HAP-1 (cell line): ENCODE measurements around the gene FRMD4A.

Source experiments
- DNase-seq, 2 experiments: peaks; one replicate each; pipeline ENCODE4 v3.0.0-alpha.2; 2016 to 2020; ENCODE audit warnings: low spot score in 2 of 2
- H3K27me3 ChIP-seq: fragments of 250-450 bp; sonication (Bioruptor Pico); 2 replicates; pipeline ENCODE4 v1.5.1; 2020; ENCODE audit warnings: low read depth, mild to moderate bottlenecking, moderate library complexity
- H3K36me3 ChIP-seq: fragments of 250-450 bp; sonication (Bioruptor Pico); replicated peaks from 2 replicates; pipeline ENCODE4 v1.5.1; 2020; ENCODE audit warnings: mild to moderate bottlenecking
- H3K4me1 ChIP-seq: fragments of 250-450 bp; sonication (Bioruptor Pico); 2 replicates; pipeline ENCODE4 v1.5.1; 2020; ENCODE audit warnings: mild to moderate bottlenecking
- H3K4me3 ChIP-seq: fragments of 250-450 bp; sonication (Bioruptor Pico); 2 replicates; pipeline ENCODE4 v1.5.1; 2020; ENCODE audit warnings: mild to moderate bottlenecking, moderate library complexity
- H3K9me3 ChIP-seq: fragments of 250-450 bp; sonication (Bioruptor Pico); 2 replicates; pipeline ENCODE4 v1.5.1; 2020; ENCODE audit warnings: mild to moderate bottlenecking, moderate library complexity
- in situ Hi-C: fragments of 300-500 bp; cut with MboI; formaldehyde crosslinking; loops from 3 replicates; pipeline ENCODE4 v1.14.3; 2020; ENCODE audit warnings: low sequenced_read_pairs, inconsistent platforms, mixed read lengths

FRMD4A gene

DNA sequence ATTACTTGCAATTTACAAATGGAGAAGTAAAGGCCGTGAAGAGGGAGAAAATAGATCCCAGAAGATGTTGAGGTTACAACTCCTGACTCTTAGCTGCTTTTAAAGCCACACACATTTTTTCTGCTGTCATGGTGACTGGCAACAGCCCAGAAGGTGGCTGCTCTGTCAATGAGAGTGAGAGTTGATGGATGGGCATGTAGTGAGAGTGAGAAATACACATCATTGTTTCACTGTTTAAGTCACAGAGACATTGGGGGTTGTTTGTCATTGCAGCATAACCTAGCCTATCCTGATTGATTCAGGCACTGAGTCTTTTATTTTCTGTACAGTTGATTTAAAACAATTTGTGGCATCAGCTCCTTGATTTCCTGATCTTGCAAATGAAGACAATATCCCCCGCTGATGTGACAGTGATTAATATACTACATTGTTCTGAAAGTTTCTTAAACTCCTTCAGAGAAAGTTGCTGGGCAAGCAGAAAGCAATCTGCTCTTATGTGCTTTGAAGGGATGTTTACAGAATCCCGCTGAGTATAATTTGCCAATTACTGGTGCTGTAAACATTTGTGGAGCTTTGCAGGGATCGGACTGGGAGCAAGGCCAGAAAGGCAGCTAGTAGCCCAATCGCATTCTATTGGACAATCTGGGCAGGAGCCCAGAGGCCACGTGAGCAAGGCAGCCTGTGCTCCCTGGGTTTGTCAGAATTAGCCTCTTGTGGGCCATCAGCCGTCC lies 514.4 kb downstream of the FRMD4A start:
- Histone ChIP-seq H3K27me3 (no peaks in the 10 kb centered on the region), H3K36me3 (no peaks in the 10 kb centered on the region), H3K9me3 (no peaks in the 10 kb centered on the region), H3K4me3 (no peak overlapping the region), H3K4me1 (no peaks in the 10 kb centered on the region)
- no peak for DNase-seq
- in situ Hi-C loops = no loop called here

DNA sequence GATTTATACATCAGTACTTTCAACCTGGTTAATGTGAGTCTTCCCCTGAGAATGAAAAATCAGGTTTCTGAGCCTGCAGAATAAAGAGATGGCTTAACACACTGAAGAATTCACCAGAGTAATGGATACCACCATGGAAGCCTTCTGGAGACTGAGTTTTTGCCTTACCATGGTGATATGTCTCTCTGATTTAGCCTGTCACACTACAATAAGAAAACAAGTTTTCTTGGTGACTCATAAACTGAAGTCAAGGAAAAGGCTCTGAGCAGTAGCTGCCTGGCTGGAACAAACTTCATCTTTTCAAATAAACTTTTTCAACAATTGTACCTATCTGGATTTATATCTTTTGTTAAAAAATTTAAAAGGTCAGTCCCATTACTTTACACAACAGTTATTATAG lies 515.0 kb downstream of the FRMD4A start:
- in situ Hi-C loops = no loop called here
- no peaks in the 10 kb centered on the region for H3K9me3 ChIP-seq
- no peaks in the 10 kb centered on the region for H3K36me3 ChIP-seq
- H3K27me3 ChIP-seq = no peaks in the 10 kb centered on the region
- H3K4me1 ChIP-seq = no peaks in the 10 kb centered on the region
- DNase-seq = no peak
- H3K4me3 ChIP-seq = no peak overlapping the region

DNA sequence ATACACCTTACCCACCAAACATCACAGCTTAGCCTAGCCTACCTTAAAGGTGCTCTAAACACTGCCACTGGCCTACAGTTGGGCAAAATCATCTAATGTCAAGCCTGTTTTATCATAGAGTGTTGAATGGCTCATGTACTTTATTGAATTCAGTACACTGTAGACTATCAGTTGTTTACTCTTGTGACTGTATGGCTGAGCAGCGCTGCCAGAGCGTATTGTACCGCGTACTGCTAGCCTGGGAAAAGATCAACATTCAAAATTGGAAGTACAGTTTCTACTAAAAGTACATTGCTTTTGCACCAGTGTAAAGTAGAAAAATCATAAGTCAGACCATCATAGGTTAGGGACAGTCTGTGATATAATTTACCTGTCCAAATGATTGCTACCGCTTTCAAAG lies 517.2 kb downstream of the FRMD4A start:
- H3K27me3 ChIP-seq = no peaks in the 10 kb centered on the region
- H3K4me1 ChIP-seq = peaks cover 8% of the 10 kb centered on the region
- H3K9me3 ChIP-seq = no peaks in the 10 kb centered on the region
- H3K36me3 ChIP-seq = no peaks in the 10 kb centered on the region
- H3K4me3 ChIP-seq = no peak overlapping the region
- in situ Hi-C loops = no loop called here
- no peak for DNase-seq

DNA sequence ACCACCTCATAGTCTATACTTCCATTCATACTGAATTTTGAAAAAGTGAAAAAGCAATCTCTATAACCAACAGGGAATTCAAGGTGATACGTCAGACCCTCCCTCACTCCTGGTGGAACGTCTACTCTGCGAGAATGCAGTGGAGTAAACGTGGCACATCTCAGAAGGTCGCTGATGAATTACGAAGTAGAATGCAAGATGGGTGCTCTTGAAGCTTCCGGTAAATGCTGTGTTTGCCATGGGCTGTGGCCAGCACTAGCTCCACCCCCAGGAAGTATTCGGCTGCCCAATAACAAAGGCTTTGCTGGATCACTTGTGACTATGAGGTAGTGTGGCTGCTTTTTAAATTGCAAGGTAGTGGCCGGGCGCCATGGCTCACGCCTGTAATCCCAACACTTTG lies 517.9 kb downstream of the FRMD4A start:
- H3K36me3 ChIP-seq = no peaks in the 10 kb centered on the region
- H3K4me1 ChIP-seq = peaks cover 8% of the 10 kb centered on the region
- H3K4me3 ChIP-seq = no peak overlapping the region
- in situ Hi-C loops = no loop called here
- DNase-seq = no peak
- no peaks in the 10 kb centered on the region for H3K27me3 ChIP-seq
- H3K9me3 ChIP-seq = no peaks in the 10 kb centered on the region

DNA sequence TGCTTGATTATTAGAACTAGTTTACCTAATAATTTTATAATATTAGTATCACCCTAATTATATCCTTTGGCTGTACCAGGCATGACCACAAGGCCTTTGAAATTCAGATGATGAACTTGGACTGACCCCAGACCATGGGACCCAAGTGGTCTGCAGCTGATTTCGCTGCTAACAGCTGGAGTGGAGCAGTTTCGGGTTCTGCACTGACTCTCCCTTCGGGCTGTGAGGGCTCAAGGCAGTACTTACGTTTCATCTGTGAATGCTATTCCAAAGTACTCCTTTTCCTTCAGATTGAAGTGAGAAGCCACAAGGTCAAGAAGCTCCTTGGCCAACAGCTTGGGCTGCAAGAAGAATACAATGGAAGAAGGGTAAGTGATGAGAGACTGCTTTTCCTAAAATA lies 520.2 kb downstream of the FRMD4A start:
- in situ Hi-C loops = no loop called here

DNA sequence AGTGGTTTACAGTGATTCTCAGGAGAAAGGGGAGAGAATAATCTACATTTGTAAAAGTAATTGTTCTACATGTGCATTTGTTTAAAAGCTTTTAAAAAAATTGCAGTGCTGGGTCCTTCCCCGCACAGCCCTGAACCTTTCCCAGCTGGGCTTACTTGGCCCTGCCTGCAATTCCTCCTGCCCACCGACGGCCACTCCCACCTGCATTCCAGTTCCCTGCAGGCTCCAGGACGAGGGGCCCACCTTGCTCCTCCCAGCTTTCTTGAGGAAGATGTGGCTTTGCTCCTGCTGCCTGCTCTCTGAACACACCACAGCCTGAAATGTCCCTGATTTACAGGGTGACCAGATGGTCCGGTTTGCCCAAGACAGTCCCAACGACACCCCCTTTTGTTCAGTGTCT lies 521.3 kb downstream of the FRMD4A start:
- H3K27me3 ChIP-seq = no peaks in the 10 kb centered on the region
- H3K4me3 ChIP-seq = no peak overlapping the region
- H3K9me3 ChIP-seq = no peaks in the 10 kb centered on the region
- peaks cover 8% of the 10 kb centered on the region for H3K4me1 ChIP-seq
- in situ Hi-C loops = no loop called here
- peak; percentile 24 to 76 for DNase-seq
- no peaks in the 10 kb centered on the region for H3K36me3 ChIP-seq

More for the DNA sequence above, 520.2 kb downstream of the FRMD4A start:
- Histone ChIP-seq H3K4me1 (peaks cover 8% of the 10 kb centered on the region), H3K27me3 (no peaks in the 10 kb centered on the region), H3K36me3 (no peaks in the 10 kb centered on the region), H3K4me3 (no peak overlapping the region), H3K9me3 (no peaks in the 10 kb centered on the region)
- DNase-seq = no peak

DNA sequence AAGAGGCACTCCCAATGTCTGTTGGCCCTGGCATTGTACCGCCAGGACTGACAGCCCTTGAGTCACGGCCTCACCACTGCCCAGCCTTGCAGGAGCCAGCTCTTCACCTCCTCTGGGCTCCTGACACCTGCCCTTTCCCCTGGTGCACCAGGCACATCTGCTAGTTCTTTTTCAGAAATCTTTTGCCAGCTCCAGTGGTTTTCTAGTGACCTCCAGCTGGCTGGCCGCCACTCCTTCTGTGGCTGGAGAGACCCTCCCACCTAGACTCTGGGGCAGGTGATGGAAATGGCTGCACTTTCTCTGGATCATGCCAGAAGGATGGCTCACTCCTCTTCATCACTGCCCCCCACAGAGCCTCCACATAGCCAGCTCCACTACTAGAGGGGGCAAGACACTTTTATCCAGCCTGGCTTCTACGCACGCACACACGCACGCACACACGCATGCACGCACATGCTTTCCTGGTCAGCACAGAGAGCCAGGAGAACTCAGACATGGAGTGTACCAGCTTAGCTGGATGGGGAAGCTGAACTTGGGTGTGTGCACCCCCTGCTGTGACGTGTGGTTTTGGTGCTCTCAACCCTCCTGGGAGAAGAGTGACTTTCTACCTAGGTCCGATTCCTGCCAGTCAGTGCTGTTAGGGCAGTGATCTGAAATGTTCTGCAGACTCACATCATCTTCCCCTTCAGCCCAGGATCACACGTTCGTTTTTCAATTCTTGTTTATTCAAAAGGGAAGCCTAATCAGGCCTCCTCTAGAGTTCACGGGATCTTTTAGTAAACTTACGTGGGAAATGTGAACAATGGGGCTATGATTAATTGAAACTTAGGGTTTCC lies 522.0 kb downstream of the FRMD4A start:
- in situ Hi-C loops = no loop called here
- H3K4me3 ChIP-seq = no peak overlapping the region
- no peaks in the 10 kb centered on the region for H3K36me3 ChIP-seq
- DNase-seq = peak in 1 of 2 experiments; percentile 19
- H3K27me3 ChIP-seq = no peaks in the 10 kb centered on the region
- H3K9me3 ChIP-seq = no peaks in the 10 kb centered on the region
- peaks cover 8% of the 10 kb centered on the region for H3K4me1 ChIP-seq

DNA sequence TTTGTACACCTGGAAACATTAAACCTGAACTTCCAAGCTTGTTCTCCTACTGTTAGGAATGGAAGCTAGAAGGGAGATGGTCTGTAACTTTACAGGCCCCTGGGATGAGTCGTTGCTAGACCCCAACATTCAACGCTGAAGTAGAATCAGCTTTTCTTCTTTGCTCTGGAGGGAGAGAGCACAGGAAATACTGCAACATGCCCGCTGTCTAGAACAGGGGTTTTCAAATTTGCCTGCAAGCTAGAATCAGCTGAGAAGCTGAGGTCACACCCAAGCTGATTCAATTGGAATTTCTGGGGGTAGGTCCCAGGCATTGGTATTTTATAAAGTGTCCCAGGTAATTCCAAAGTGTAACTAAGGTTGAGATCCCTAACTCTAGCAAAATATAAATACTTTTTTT lies 524.3 kb downstream of the FRMD4A start:
- H3K4me1 ChIP-seq = peaks cover 8% of the 10 kb centered on the region
- in situ Hi-C loops = no loop called here
- no peaks in the 10 kb centered on the region for H3K27me3 ChIP-seq
- no peak overlapping the region for H3K4me3 ChIP-seq
- no peak for DNase-seq
- no peaks in the 10 kb centered on the region for H3K9me3 ChIP-seq
- H3K36me3 ChIP-seq = no peaks in the 10 kb centered on the region

DNA sequence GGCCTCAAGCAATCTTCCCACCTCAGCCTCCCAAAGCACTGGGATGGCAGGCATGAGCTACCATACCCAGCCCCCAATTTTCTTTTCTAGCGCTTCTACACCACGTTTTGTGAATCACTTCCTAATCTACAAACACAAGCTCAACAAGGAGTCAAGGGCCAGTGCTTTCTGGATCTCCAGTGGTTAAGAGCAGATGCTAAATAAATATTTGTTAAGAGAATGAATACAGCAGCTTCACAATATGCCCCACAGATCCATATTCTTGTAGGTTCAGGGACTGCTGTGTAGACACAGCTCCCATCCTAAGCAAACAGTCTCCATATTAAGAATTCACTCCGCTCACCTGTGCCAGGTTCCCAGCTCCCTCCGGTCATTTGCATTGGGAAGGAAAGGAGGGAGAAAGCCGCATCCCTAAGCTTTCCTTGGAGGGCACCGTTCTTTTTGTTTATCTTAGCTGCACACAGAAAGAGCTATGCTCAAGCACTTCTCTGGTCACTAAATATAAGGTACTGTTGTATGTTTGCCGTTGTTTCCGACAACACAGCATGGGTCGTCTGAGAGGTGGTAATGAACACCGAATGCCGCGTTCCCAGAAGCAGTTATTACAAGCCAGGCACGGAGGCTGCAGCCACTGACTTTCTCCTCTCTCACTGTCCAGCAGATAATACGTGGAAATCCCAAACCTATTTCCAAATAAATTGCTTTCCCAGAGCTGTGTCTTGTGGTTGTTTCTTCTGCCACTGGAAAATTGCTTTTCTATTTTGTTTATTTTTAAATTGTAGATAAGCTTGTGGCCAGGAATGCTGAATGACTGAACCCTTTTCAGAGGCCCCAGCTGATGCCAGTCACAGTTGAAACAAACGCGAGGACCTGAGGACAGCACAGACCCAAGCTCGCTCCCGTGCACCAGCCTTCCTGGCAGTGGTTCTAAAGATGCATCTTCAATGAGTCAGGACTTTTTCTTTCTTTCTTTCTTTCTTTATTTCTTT lies 526.9 kb downstream of the FRMD4A start:
- H3K36me3 ChIP-seq = no peaks in the 10 kb centered on the region
- H3K27me3 ChIP-seq = no peaks in the 10 kb centered on the region
- no peaks in the 10 kb centered on the region for H3K9me3 ChIP-seq
- DNase-seq = no peak
- no peaks in the 10 kb centered on the region for H3K4me1 ChIP-seq
- in situ Hi-C loops = no loop called here
- no peak overlapping the region for H3K4me3 ChIP-seq

DNA sequence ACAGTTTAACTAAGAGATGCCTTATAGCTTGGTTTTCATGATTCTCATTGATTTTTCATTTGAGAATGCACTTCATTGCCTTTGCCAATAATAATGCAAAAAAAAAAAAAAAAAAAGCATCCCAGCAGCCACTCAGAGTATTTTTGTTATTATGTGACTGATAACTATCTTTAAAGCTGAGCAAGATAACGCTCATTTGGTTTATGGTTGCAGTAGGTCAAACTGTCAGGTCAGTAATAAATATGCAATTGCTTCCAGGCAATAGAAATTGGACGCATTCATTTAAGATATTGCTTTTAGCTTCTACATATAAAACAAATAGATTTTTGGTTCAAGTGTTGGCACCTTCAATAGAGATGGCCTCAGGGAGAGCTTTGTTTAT lies 528.8 kb downstream of the FRMD4A start:
- in situ Hi-C loops = no loop called here
- H3K9me3 ChIP-seq = no peaks in the 10 kb centered on the region
- no peaks in the 10 kb centered on the region for H3K36me3 ChIP-seq
- no peak overlapping the region for H3K4me3 ChIP-seq
- no peak for DNase-seq
- H3K4me1 ChIP-seq = no peaks in the 10 kb centered on the region
- H3K27me3 ChIP-seq = no peaks in the 10 kb centered on the region

DNA sequence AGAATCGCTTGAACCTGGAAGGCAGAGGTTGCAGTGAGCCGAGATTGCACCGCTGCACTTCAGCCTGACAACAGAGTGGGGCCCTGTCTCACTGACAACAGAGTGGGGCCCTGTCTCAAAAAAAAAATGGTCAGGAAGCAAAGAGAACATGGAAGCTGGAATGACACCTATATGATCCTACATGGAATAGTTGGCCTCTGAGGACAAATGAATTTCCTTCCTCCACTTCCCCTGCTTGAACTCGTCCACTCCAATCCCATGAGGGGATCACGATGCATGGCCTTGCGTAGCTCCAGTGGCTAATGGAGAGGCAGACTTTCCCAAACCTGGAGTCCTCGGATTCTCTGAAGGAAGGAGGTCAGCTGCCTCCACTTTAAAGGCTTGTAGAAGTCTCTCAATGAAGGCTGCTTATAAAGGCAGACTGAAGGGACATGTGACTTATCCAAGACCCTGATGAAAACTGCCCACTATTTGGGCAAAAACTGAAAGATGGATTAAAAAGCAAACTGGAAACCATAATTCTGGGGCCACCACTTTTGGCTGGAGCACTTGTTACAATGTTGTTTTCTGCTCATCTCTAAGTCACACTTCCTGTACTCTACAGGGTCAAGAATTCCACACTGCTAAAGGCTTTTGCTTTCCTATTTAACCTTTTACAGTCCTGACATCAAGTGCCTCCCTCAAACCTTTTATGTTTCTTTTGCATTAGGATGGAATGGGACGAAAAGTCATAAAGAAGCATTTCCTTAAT lies 529.4 kb downstream of the FRMD4A start:
- Histone ChIP-seq H3K4me1 (no peaks in the 10 kb centered on the region), H3K36me3 (no peaks in the 10 kb centered on the region), H3K4me3 (no peak overlapping the region), H3K27me3 (no peaks in the 10 kb centered on the region), H3K9me3 (no peaks in the 10 kb centered on the region)
- in situ Hi-C loops = no loop called here
- no peak for DNase-seq

DNA sequence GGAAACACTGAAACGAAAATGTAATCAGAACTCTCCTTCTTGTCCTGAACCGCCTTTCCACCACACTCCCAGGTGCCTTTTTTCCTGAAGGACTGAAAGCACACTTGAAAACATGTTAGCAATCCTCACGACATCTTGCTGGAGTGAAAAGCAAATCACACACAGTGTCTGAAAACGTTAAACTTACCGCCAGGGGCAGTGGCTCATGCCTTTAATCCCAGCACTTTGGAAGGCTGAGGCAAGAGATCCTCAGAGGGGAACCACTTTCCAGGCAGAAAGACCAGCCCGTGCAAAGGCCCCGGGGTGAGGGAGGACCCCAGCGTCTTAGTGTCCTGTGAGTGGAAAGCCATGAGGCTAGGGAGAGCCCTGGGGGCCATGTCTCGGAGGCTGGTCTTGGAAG lies 533.6 kb downstream of the FRMD4A start:
- in situ Hi-C loops = no loop called here
- no peaks in the 10 kb centered on the region for H3K27me3 ChIP-seq
- no peaks in the 10 kb centered on the region for H3K36me3 ChIP-seq

More for the DNA sequence above, 533.6 kb downstream of the FRMD4A start:
- H3K9me3 ChIP-seq = no peaks in the 10 kb centered on the region
- no peaks in the 10 kb centered on the region for H3K4me1 ChIP-seq
- no peak for DNase-seq
- no peak overlapping the region for H3K4me3 ChIP-seq
